ENCODE measurements around the gene RFNG.

DNA sequence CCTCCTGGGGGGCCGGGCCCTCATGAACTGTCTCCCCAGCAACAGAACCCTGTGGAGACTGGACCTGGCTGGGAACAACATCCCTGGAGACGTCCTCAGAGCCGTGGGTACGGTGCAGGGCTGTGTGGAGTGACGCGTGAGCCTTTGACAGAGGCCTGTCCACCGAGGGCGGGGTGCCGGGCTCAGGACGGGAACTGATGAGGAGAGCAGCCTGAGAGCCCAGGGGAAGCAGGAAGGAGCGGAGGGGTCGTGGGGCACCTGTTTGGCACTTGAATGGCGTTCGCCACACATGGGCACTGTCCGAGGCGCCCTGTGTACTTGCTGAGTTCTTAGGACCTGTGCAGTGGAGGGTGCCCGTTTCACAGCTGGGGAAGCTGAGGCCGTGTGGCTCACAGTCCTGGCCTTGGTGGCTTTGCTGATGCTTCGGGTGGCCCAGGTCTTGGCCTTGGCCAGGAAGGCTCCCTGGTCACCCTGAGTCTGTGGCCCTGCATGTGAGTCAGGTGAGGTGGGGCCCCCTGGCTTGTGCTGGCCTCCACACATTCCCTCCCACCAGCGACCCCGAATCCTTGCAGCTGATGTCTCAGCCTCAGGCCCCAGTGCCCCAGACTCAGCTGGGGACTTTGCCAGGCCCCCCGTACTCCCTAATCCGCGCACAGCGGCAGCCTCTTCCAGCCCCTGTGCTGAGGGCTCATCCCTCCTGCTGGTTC is 26.1 kb downstream of the RFNG start:
- TF ChIP-seq, protein P1, sequence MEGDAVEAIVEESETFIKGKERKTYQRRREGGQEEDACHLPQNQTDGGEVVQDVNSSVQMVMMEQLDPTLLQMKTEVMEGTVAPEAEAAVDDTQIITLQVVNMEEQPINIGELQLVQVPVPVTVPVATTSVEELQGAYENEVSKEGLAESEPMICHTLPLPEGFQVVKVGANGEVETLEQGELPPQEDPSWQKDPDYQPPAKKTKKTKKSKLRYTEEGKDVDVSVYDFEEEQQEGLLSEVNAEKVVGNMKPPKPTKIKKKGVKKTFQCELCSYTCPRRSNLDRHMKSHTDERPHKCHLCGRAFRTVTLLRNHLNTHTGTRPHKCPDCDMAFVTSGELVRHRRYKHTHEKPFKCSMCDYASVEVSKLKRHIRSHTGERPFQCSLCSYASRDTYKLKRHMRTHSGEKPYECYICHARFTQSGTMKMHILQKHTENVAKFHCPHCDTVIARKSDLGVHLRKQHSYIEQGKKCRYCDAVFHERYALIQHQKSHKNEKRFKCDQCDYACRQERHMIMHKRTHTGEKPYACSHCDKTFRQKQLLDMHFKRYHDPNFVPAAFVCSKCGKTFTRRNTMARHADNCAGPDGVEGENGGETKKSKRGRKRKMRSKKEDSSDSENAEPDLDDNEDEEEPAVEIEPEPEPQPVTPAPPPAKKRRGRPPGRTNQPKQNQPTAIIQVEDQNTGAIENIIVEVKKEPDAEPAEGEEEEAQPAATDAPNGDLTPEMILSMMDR (IDR thresholded peaks at IDR 0.05 in 2 of 3, conservative IDR thresholded peaks at IDR 0.05 in 1 of 3; ENCODE audit: borderline replicate concordance in 1 of 3, insufficient read depth in 1 of 3, low read depth in 2 of 3, low read length in 2 of 3), result no peak
- TF ChIP-seq, protein P2, sequence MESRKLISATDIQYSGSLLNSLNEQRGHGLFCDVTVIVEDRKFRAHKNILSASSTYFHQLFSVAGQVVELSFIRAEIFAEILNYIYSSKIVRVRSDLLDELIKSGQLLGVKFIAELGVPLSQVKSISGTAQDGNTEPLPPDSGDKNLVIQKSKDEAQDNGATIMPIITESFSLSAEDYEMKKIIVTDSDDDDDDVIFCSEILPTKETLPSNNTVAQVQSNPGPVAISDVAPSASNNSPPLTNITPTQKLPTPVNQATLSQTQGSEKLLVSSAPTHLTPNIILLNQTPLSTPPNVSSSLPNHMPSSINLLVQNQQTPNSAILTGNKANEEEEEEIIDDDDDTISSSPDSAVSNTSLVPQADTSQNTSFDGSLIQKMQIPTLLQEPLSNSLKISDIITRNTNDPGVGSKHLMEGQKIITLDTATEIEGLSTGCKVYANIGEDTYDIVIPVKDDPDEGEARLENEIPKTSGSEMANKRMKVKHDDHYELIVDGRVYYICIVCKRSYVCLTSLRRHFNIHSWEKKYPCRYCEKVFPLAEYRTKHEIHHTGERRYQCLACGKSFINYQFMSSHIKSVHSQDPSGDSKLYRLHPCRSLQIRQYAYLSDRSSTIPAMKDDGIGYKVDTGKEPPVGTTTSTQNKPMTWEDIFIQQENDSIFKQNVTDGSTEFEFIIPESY (IDR thresholded peaks at IDR 0.05; ENCODE audit: extremely low read depth, insufficient replicate concordance, low read length), result no peak
- no peak for TF ChIP-seq ZNF274 (IDR thresholded peaks at IDR 0.05; ENCODE audit: low read depth, low read length)
